Measurements from ENCODE around the gene NHS.

DNA sequence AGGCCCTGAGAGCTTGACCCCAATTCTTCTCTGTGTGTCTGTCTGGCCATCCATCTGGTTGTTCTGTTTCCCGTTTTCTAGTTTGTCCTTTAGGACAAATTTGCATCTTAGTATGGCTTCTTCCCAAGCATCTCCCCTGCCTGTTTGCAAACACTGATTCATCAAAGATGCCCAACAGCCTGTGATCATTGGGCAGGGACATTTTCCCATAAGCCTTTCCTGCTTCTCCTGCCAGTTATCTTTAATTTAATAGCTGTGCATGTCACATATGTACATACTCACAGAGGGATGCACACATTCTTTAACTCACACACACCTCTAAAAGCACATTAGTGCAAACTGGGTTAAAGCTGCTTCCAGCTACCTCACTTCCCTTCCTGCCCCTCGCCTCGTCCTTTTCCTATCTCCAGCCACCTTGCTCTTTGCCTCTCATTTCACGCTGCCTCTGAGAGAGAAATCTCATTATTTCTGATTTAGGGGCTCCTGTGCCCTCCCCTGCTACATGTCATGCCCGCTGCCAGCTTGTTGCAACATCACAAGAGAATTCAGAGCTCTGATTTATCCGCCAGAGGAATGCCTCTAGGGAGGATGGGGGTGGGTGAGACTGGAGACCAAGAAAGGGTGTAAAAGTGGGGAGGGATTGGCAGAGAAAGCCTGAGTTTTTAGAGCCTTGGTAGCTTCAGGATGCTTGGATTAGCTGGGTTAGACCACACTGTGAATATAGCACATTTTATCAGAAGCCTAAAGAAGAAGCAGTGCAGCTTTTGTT, 100.6 kb downstream of the NHS start:
- TF ChIP-seq, protein P1, sequence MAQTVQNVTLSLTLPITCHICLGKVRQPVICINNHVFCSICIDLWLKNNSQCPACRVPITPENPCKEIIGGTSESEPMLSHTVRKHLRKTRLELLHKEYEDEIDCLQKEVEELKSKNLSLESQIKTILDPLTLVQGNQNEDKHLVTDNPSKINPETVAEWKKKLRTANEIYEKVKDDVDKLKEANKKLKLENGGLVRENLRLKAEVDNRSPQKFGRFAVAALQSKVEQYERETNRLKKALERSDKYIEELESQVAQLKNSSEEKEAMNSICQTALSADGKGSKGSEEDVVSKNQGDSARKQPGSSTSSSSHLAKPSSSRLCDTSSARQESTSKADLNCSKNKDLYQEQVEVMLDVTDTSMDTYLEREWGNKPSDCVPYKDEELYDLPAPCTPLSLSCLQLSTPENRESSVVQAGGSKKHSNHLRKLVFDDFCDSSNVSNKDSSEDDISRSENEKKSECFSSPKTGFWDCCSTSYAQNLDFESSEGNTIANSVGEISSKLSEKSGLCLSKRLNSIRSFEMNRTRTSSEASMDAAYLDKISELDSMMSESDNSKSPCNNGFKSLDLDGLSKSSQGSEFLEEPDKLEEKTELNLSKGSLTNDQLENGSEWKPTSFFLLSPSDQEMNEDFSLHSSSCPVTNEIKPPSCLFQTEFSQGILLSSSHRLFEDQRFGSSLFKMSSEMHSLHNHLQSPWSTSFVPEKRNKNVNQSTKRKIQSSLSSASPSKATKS (CRISPR knock-in tag; IDR thresholded peaks at IDR 0.05) = no peak
- no peak for TF ChIP-seq WIZ (CRISPR knock-in tag; IDR thresholded peaks at IDR 0.05)
- TF ChIP-seq ELF3 (CRISPR knock-in tag; IDR thresholded peaks at IDR 0.05) = no peak
- TF ChIP-seq ZNF205 (CRISPR knock-in tag; IDR thresholded peaks at IDR 0.05) = no peak
- TF ChIP-seq EZH2 (conservative IDR thresholded peaks at IDR 0.05; ENCODE audit: low read depth, low read length) = no peak
- no peak for TF ChIP-seq BHLHE40 (IDR thresholded peaks at IDR 0.05; ENCODE audit: low read length)
- TF ChIP-seq, protein P2, sequence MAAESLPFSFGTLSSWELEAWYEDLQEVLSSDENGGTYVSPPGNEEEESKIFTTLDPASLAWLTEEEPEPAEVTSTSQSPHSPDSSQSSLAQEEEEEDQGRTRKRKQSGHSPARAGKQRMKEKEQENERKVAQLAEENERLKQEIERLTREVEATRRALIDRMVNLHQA (CRISPR knock-in tag; IDR thresholded peaks at IDR 0.05) = no peak
- TF ChIP-seq, protein P3, sequence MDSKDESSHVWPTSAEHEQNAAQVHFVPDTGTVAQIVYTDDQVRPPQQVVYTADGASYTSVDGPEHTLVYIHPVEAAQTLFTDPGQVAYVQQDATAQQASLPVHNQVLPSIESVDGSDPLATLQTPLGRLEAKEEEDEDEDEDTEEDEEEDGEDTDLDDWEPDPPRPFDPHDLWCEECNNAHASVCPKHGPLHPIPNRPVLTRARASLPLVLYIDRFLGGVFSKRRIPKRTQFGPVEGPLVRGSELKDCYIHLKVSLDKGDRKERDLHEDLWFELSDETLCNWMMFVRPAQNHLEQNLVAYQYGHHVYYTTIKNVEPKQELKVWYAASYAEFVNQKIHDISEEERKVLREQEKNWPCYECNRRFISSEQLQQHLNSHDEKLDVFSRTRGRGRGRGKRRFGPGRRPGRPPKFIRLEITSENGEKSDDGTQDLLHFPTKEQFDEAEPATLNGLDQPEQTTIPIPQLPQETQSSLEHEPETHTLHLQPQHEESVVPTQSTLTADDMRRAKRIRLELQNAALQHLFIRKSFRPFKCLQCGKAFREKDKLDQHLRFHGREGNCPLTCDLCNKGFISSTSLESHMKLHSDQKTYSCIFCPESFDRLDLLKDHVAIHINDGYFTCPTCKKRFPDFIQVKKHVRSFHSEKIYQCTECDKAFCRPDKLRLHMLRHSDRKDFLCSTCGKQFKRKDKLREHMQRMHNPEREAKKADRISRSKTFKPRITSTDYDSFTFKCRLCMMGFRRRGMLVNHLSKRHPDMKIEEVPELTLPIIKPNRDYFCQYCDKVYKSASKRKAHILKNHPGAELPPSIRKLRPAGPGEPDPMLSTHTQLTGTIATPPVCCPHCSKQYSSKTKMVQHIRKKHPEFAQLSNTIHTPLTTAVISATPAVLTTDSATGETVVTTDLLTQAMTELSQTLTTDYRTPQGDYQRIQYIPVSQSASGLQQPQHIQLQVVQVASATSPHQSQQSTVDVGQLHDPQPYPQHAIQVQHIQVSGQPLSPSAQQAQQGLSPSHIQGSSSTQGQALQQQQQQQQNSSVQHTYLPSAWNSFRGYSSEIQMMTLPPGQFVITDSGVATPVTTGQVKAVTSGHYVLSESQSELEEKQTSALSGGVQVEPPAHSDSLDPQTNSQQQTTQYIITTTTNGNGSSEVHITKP (CRISPR knock-in tag; IDR thresholded peaks at IDR 0.05; ENCODE audit: low read depth) = no peak
- TF ChIP-seq POLR2AphosphoS5 (IDR thresholded peaks at IDR 0.05; ENCODE audit: low read depth, low read length) = no peak
